NCI-H2107 (cell line): Measurements from ENCODE around the gene HSPG2.

ENCODE experiments used
- DNase-seq: peaks from one replicate; lab custom pipeline; 2025; lab: John Stamatoyannopoulos, UW

HSPG2 gene

DNA sequence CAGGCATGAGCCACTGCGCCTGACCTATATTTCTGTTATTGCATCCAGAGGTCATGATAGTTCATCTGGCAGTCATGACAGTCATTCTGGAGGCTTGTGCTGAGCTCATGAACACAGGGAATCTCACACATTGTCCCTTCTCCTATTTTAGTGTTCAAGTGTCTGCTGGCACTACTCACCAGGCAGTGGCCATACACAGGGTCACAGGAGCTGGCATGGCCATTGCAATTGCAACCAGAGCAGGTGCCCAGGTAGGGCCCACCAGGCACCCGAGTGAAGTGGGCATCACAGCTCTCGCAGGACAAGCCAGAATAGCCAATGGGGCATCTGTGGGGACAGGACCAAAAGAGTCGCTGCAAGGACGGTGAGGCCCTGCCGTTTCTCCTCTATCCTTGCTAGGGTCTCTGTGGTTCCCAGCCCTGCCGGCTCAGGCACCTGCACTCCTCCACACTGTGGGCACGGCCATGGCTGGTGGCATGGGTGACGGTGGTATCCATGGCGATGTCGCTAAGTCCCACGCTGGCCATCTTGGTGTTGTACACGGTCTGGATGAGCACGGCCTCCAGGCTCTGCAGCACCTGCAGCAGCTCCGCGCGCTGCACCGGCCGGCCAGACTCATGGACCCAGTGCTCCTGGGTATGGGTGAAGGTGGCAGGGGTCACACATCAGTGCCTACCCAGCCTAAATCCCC lies 57.0 kb downstream of the HSPG2 start:
- no peak for DNase-seq

DNA sequence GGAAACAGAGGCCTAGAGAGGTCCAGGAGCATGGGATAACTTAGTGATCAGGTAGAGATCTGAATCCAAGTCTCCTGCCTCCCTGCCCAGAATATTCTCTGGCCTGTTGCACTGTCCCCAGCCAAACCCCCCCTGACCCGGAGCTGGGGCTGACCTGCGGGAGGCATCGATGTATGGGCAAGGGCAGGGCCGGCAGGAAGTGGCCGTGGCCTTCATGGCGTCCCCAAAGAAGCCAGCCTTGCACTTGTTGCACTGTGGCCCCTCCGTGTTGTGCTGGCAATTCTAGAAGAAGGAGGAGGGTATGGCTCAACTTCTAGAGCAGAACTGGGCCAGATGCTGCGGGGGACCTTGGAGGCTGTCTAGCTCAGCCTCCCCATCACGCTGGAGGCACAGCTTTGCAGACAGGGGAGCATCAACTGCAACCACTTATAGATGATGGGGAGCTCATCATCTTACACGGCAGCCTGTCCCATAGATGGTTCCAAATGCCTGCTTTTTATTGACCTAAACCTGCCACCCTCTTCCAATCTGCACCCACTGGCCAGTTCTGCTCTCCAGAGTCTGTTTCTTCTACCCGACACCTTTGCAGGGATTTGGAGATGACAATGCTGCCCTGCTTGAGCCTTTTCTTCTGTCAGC lies 58.2 kb downstream of the HSPG2 start:
- no peak for DNase-seq

DNA sequence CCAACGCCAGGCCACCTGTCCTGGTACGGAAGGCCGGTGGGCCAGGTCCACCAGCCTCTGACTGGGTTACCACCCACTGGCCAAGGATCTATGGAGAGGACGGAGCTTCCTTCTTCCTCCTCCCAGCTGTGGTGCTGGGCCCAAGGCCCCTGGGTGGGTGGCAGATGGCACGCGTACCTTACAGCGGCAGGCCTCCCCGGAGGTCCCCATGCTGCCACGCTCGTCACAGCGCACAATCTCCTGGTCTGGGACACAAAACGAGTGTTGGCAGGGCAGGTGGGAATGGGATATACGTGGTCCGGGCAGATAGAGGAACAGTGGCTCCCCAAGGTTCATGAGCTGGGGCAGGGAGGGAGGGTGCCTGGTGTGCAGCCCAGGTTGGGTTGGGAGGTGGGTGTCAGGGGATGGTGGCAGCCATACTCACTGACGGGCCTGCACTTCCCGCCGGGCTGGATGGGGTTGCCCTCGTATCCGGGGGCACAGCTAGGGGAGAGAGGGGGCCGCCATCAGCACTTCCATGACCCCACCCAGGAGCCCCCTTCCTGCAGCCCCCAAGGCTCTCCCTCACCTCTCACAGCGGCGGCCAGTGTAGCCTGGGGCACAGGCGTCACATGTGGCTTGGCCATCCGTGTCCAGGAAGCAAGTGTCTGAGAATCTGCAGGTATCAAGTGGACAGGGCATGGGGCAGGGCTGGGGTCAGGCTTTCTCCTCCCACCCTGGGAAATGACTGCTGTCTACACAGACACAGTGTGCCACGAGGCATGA lies 58.9 kb downstream of the HSPG2 start:
- DNase-seq = no peak

DNA sequence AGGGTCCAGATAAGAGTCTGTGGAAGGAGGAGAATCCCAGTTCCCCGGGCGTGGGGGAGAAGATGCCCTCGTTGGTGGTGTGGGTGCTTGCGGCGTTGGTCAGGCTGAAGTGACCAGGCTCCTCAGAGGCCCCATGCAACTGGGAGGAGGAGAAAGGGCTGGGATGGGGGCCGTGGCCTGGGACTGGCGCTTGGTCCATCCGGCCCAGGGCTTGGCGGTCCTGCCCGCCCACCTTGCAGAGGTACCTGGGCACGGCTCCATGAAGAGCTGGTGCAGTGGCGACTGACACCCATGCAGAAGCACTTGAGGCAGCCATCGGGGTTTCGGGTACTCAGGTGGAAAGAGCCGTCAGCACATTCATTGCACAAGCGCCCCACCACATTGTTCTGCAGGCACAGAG lies 60.8 kb downstream of the HSPG2 start:
- DNase-seq = no peak

DNA sequence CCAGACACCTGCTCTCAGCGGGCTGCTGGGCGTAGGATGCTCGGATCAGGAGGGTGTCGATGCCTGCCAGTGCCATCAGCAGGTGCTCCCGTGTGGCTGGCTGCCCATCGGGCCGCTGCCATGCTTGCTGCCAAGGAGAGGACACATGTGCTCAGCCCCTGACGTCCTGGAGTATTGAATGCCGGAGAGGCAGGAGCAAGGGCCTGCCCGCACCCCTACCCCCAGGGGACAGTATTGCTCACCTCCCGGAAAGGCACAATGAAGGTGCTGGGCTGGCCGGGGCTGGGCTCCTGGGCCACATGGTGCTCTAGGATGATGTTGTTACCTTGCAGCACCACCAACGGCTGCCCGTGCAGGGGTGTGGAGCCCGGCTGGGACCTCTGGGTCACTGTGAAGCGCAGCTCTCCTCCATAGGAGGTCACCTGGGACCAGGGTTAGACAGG lies 61.5 kb downstream of the HSPG2 start:
- no peak for DNase-seq

DNA sequence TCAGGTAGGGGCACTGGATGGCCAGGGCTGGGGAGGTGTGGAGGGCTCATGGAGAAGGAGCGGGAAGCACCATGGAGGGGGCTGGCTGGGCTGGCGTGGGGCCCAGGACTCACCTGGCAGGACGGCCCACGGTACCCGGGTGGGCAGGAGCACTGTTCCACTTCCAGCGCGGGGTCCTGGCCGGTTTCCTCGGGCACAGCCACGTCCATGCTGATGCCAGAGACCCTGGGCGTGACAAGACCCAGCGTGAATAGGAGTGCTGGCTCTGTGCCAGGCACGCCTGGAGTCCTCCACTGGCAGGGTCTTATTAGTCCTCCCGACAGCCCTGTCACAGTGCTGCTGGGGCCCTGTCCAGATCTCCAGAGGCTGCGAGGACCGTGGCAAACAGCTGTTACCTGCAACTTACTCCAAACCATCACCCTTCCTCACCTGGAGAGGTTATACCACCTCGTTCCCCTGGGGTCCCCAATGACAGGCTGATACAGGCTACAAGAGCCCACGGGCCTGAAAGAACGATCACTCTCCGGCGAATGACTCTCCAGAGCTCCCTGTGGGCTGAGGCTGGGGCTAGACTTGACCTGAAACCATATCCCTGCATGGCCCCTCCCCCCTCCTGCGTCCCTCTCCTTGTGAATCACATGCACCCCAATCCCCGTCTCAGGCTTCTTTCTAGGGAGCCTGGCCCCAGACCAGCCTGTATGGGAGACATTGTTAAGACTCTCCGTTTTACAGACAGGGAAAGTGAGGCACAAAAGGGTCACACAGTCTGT lies 62.1 kb downstream of the HSPG2 start:
- no peak for DNase-seq

DNA sequence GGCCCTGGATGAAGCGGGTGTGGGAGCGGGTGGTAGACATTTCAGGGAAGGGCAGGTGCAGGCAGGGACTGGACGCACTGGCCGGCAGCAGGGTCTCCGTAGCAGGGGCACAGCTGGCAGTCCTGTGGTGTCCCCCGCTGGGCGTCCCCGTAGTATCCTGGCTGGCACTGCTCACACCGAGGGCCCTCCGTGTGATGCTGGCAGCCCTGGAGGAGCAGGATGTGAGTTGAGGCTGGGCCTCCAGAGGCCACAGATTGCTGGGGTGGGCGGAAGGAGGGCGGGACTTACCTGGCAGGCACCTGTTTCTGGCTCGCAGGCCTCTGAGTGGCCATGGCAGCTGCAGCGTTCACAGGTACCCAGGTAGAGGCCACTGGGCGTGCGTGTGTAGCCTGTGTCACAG lies 62.8 kb downstream of the HSPG2 start:
- no peak for DNase-seq

DNA sequence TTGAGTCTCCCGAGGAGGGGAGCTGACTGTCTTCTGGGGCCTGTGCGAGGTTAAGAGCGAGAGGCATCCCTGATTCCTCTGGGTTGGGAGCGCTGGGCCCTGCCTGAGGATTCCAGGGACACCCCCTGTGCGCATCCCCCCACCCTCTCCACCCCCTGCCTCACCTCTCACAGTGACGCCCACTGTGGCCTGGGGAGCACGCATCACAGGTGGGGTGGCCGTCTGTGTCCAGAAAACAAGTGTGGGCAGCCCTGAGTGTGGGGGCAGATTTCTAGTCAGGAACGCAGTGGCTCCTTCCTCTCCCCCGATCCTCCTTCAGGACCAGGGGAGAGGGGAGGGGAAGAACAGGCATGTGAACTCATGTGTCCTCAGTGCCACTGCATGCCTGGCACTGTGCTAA lies 63.3 kb downstream of the HSPG2 start:
- DNase-seq = no peak

DNA sequence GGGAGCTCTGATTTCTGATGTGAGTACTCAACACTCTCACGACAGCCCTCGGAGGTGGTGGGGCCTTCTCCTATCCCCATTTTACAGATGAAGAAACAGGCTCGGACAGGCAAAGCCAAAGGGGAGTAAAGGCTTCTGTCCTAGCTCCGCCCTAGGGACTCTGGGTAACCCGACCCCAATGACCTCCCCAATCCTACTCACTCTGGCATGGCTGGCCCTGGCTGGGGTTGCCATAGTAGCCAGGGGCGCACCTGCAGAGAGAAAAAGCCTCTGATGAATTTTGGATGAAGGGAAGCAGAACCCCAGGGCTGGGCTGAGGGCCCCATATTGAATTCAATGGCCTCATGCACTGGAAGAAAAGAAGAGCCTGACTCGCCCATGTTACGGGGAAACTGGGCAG lies 63.9 kb downstream of the HSPG2 start:
- no peak for DNase-seq

DNA sequence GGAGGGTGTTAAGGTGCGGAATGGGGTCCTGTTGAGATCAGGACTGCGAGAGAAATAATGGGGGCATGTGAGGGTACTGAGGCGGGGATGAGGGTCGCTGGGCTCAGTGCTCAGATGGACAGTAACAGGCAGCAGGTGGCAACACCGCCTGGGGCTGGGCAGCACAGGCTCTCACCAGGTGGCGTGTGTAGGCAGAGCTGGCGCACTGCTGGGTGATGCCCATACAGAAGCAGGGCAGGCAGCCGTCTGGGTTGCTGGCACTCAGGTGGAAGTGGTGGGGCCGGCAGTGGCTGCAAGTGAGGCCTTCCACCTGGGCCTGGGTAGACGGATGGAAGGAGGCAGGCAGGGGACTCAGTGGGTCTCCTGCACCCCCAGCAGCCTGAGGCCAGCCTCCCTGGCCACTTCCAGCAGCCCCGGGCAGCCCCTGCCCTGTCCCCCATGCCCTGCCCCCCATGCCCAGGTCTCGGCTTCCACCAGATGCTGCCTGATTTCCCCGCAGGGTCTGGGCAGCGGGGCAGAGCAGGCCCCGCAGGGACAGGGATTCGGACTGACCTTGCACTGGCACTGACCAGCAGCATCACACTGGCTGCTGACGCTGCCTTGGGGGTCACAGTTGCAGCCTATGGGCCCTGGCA lies 64.5 kb downstream of the HSPG2 start:
- peak; percentile 19 for DNase-seq

DNA sequence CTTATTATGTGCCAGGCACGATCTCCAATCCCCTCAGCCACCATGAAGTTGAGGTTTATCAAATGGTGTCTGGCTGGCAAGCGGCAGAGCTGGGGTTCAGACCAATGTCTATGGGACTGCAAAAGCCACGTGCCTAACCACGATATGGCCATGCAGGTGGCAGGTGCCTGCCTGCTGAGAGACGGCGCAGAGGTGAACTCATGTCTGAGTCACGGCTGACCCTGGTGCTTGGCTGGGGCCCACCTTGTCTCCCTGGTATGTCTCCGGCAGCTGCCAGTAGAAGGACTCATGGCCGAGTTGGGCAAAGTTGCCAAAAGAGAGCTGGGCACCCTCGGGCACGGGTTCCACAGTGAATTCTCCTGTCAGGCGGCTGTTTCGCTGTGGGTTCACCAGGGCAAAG lies 65.2 kb downstream of the HSPG2 start:
- no peak for DNase-seq

DNA sequence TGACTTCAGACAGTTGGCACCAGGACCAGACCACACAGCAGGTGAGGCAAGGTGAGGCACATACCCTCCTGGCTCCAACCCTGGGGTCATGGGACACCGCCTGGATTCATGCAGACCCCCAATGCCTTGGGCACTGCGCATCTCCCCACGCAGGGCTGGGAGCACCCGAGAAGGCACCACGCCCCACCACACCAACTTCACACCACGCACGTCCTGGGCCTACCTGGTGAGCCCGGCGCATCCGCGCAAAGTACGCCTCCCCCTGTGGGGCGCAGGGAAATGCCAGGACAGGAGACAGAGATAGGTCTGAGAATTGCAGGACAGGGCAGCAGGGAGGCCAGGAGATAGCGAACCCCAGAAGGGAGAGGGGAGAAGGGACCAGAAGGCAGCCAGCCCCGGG lies 66.5 kb downstream of the HSPG2 start:
- no peak for DNase-seq

DNA sequence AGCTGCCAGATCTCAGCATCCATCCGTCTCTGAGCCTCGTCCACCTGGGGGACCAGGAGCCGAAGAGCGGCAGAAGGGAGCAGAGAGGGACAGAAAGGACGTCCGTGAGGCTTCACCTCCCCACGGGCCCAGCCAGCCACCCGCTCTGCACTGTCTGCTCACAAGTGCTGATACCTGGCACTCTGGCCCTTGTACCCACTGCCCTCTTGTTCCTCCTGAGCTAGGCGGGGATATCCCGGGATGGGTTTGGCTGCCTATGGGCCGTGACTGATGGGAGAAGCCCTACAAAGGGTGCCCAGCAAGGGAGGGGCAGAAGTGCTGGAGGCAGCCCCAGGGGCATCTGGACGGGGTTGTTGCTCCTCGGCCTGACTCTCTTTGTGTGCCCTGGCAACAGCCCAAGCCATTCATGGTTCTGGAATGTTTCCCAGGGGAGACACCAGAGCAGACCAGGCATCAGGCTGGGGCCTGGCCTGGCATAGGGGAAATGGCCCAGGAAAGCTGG lies 67.4 kb downstream of the HSPG2 start:
- peak; percentile 69 for DNase-seq

DNA sequence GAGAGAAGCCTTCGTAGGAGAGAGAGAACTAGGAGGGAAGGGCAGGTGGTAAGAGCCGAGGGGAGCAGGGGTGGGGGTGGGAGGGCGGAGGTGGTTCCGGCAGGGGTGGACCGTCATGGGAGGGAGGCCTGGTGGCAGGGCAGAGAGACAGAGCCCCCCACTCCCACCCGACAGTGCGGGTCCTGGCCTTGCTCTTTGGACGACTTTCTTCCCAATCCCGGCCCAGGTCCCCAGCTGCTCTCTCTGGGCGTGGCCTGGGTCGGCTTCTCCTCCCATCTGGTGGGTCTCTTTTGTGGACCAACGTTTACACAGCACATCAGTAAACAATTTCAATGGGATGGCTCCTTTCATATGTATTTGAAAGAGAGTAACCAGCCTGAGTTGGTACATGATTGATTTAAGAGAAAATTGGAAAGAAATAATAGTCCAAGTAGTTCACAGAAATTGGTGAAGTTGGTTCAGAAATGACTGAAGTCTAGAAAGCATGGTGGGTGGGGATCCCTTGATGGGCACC lies 68.1 kb downstream of the HSPG2 start:
- no peak for DNase-seq

DNA sequence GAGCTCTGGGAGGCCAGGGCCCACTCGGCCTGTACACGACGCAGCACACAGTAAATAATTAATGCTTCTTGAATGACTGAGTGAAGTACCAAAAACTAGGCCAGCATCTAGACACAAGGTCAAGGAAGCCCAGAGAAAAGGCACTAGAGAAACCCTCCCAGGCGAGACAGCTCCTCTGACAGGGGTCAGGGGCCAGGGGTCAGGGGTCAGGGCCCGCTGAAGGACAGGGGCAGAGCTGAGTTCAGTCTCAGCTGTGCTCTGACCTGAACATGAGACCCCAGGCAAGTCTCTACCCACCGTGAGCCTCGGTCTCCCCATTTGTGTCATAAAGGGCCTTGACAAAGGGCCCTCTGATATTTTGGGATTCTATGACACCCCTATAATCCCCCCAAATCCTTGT lies 68.6 kb downstream of the HSPG2 start:
- no peak for DNase-seq

DNA sequence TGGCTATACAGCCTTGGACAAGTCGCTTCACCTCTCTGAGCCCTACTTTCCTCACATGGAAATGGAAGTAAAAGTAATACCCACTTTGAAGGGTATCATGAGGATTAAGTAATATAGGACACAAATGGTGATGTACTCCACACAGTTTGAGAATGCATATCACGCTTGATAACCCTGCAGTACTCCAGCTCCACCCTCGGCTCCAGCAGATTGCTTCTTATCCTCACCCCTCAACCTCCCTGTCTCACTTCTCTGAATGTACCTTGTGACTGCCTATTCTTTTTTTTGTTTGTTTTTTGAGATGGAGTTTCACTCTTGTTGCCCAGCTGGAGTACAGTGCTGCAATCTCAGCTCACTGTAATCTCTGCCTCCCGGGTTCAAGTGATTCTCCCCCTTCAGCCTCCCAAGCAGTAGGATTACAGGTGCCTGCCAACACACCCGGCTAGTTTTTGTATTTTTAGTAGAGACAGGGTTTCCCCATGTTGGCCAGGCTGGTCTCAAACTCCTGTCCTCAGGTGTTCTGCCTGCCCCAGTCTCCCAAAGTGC lies 69.6 kb downstream of the HSPG2 start:
- DNase-seq = no peak

DNA sequence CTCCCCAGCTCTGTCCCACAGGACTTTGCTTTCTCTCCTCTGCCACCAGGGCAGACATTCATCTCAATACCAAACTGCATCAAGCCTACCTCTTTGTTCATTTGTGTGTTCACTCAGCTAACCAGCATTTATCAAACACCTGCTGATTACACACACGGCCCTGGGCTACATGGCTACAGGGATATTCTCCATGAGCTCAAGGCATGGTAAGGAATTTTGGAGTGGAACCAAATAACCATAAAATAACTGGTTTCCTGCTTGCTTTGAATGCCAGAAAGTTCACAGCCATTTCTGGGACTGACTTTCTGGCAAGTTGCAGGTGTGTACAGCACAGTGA lies 70.4 kb downstream of the HSPG2 start:
- no peak for DNase-seq

DNA sequence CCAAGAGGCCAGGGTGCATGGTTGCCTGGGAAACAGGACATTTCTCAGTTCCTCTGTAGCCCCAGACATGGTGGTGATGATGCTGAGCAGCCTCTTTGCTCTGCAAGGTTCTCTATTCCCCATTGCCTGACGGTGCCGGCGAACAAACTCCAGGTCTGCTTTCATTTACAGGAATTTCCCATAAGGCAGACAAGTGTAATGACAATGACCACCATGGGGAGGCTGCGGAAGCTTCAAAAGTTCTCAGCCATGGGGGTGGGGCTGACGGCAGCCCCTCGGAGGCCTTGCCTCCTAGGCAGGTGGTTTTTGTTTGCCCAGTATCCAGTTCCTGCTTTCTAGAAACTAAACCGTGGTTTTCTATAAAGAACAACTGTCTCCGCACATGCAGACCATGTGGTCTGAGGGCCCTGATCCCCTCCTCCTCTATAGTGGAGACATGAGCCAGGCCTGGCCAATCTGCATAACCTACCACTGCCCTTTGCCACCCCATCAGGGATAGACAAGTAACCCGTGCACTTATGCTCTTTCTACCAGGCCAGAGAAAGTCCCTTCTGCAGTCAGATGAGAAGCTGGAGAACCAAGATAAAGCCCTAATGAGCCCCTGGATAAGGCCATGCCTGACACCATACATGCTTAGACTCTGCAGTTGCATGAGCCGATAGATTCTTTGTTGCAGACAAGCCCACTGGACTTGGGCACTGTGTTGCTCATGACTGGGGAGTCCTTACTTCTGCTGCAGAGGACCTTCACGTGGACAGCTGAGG lies 71.0 kb downstream of the HSPG2 start:
- no peak for DNase-seq

DNA sequence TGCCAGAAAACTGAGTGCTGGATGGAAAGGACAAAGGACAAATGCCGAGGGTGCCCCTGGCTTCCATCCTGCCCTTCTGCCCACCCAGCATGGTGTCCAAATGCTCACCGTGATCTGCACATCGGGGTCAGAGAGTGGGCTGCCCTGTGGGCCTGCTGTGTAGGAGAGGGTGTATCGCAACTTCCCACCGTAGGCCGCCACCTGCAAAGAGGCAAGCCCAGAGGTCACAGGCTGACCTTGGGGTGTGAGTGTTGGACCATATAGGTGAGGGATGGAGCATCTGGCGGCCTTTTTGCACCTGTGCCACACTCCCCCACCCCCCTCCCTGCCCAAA lies 71.5 kb downstream of the HSPG2 start:
- no peak for DNase-seq

DNA sequence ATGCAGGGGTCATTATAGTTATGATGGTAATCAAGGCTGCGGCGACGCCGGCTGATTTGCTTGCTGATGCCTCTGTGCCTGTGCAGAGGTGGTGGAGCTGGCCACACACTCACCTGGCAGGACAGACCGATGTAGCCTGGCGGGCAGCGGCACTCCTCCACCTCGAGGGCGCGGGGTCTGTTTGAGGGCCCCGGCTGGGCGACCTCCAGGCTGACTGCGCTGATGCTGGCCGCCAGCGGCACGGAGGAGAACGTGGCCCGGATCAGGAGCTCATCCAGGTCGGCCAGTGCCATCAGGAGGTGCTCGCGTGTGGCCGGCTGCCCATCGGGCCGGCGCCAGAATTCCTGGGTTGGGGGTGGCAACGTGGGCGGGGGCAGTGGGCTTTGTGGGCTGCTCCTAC lies 72.4 kb downstream of the HSPG2 start:
- no peak for DNase-seq

DNA sequence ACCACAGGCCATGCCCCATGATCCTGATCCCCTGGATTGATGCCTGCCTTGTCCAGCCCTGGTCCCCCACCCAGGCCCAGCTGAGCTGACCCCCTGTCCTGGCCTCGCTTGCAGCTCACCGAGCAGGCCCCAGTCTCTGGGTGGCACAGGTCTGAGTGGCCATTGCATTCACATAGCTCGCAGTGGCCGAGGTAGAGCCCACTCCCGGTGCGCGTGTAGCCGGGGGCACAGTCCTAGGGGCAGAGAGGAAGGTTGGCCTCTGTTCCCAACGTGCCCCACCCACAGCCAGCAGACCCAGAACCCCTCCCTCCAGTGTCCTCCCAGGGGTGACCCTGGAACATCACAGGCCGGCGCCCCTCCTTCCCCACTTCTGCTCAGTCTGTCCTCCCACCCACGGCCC lies 73.1 kb downstream of the HSPG2 start:
- no peak for DNase-seq
